RPMI7951 (cell line): ENCODE results near the gene CRABP1. TPM values are rescaled to one million over a fixed set of nuclear protein-coding genes. Genes with fewer than 3 reads are reported as not detected.

ENCODE experiments used
- DNase-seq: peaks from one replicate; pipeline ENCODE4 v3.0.0-alpha.2; 2012; ENCODE audit warnings: low read depth
- total RNA-seq: library from RNA; depleted of rRNA; stranded (reverse); fragments of >200 nt; shearing (Covaris generic); gene quantifications from 2 replicates; pipeline ENCODE4 v1.2.3, GENCODE V29; 2014

The CRABP1 gene
- total RNA-seq, 1 experiment from 2014 or later, result not detected

- DNase-seq, result no peak
Observed at GRCh38 chr15:78317145-78317836, 22.9 kb upstream of the CRABP1 start.

GRCh38 chr15:78319588-78319987 lies 20.6 kb upstream of the CRABP1 start:
- DNase-seq, result no peak

DNA sequence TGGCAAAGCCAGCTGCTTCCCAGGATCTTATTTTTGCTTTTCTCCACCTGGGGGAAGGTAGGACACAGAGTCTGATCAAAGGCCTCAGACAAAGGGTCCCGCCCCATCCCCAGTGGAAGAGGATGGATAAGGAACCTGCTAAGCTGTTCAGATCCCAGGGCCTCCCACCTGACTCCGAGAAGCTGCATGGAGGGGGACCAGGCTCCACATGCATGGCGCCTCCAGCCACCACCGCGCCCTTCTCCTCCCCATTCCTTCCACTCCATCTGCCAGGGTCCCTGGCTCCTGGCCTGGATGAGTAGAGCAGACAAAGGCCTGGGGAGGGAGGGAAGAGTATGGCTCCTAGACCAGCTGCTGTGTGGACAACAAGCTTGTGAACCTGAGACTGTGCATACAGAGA lies 20.0 kb upstream of the CRABP1 start:
- DNase-seq, result no peak

DNA sequence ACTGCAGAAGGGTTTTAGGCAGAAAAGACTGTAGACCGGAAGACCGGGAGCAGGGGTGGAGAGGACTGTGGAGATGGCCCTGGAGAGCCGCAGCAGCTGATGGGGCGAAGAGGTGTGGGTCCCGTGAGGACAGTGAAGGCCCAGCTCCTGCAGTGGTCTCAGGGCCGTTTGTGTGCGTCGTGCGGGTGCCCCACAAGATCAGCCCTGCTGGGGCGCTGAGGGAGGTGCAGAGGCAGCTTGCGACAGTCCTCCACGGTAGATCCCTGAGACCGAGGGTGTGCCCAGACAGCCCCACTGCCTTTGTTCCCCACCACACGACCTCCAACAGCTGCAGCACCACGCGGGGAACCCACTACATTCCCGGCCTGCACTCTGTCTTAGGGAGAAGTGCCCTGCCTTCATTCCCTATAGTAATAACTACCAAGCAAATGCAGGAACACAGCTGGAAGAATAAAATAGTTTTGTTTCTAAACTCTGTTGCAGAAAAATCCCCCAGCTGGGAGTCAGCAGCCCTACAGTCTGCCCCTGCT lies 19.0 kb upstream of the CRABP1 start:
- no peak for DNase-seq

DNA sequence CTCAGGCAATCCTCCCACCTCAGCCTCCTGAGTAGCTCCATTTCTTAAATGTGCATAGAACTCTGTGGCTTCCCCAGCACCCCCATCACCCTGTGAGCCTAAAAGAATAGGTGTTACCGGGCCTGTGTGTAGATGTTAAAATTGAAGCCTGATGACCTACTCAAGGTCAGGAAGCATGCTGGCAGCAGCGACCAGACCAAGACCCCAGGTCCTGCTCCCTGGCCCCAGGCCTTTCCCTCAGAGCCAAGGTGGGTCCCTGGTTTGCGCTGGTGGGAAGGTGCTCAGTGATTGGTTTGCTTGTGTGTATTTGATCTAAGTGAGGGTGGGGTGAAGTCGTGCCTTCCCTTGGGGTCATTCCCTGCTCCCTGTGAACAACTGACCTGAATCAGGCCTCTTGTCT lies 18.4 kb upstream of the CRABP1 start:
- no peak for DNase-seq

DNA sequence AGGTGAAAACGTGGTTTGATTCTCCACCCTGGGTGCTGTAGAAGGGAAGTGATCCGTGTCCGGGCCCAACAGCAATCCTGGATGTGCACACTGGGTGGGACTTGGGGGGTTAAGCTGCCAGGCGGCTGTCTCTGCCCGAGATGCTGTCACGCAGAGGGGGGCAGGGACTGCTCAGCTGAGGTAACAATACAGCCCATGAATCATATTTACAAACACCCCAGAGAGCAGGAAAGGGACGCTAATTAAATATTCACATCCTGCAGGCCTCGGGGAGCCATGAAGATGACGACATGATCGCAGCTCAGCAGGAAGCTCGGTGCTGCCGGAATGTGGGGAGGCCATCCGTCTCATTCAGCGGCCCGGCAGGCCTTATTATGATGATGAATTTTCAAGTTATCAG lies 17.9 kb upstream of the CRABP1 start:
- peak; percentile 69 for DNase-seq

DNA sequence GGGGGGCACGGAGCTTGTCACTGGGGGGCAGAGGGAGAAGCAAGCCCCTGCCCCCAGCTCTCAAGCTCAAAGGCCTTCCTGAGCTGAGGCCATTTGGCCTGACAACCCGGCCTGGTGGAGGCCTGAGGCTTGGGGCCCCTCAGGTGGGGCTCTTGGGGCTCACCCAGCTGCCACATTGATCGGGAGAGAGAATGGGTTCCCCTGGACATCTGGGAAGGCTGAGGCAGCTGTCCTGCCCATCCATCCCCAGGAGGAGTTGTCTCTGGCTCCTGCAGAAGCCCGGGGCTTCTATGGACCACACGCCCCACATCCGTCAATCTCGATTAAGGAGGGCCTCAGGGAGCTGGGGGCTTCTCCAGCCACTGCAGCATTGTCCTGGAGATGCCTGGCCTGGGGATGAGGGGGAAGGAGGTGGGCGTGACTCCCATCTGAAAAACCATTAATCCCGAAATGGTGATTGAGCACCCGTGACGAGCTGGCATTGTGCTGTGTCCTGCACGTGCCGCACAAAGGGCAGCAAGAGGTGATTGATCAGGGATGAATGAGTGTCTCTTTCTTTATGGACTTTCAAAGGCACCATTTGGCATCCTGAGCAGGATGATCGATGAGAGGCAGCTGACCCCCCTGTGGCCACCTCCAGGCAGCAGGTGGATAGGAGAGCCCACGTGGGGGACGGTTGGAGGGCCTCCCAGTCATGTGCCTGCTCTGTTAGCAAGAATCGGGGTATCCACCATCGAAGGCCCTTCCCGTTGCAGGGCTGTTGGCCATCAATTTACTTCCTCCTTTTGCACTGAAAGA lies 17.2 kb upstream of the CRABP1 start:
- no peak for DNase-seq

DNA sequence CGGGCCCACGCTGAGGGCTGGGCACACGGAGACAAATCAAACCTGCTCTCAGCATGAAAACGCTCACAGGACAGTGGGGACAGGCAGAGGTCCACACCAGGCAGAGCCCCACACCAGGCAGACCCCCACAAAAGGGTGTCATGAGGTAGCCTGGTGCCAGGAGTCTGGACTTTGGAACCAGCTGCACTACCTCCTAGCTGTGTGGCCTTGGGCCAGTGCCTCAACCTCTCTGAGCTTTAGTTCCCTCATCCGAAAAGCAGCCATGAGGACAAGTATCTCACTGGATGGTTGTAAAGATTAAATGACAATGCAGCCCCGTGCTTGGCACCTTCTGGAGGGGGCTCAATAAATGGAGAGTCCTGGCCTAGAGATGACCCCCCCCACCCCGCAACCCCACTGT lies 16.5 kb upstream of the CRABP1 start:
- DNase-seq, result no peak

DNA sequence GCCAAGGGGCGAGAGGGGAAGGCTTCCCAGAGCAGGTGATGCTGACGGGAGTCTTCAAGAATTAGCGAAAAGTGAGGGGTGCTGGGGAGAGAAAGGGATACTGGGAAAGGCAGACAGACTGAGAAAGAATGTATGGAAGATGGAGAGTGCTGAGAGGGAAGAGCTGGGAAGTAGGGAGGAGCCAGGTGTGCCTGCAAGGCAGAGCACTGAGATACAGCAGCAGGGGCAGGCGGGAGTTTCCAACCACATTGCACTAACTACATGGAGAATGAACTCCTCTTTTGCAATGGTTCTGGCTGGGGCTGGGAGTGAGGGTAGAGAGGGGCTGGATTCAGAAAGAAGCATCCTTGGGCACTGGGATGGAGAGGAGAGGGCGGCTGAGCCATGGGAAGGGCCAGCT lies 16.0 kb upstream of the CRABP1 start:
- no peak for DNase-seq

- DNase-seq, result peak; percentile 48
Observed at GRCh38 chr15:78325092-78325843, 14.9 kb upstream of the CRABP1 start.

DNA sequence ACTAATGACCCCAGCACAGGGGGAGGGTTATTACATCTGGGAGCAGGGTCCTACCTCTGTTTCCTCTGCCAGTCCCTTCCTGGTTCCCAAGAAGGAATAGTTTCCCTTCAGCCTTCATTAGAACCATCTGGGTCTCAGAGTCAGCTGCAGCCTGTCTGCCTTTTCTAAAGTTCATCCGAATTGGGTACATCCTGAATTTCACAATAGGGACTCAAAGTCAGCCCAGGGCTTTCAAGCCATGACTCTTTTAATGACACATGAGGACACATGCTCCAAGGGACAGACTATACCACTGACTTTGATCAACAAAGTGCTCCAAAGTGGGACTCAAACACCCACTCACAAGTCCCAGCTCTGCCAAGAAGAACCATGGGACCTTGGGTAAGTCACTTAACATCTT lies 12.7 kb upstream of the CRABP1 start:
- no peak for DNase-seq

DNA sequence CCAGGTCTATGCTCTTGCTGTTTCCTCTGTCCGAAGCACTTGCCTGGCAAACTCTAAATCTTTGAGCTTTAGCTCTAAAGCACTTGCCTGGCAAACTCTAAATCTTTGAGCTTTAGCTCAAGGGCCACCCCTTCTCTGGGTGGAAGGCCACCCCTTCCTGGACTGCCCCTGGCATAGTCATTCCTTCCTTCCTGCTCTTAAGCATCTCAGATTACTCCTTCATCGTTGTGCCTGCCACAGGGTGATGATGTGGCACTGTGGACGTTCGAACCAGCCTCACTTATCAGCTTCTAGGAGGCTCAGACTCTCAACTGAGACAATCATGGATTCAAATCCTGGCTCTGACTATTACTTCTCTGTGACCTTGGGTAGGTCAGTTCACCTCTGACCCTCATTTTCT lies 10.5 kb upstream of the CRABP1 start:
- no peak for DNase-seq

DNA sequence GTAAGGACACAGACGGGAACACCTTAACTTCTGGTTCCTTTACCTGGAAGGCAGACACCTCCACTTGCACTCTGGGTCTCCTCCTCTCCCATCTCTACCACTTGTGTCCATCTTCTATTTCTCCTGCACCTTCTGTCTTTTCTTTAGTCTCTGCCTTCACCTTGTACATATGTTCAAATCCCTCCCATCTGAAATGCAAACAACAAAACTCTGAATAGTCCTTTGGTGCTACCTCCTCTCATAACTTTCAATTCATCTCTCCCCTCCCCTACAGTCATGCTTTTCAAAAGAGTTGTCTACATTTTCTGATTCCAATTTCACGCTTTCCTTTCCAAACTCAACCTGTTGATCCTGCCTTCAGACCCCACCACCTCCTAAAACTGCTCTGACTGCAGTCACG lies 5.3 kb upstream of the CRABP1 start:
- DNase-seq, result no peak

- no peak for DNase-seq
Observed at GRCh38 chr15:78335985-78336384, 4.2 kb upstream of the CRABP1 start.

DNA sequence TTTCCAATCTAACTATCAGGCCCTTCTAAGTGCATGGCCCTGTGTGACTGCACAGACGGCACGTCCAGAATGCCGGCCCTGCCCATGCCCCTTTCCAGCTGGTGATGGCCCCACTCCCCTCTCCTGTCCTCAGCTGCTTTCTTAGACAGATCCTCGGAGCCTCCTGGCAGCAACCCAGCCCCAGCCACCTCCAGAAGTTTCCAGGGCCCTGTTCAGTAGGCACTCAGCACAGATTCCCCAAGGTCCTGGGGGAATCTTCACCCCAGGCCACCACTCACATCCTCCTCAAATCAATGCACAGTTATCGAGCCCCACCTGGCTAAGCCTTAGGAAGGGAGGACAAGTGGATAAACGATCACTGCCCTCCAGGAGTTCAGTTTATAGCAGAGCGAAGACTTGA lies 1.4 kb upstream of the CRABP1 start:
- DNase-seq, result no peak

DNA sequence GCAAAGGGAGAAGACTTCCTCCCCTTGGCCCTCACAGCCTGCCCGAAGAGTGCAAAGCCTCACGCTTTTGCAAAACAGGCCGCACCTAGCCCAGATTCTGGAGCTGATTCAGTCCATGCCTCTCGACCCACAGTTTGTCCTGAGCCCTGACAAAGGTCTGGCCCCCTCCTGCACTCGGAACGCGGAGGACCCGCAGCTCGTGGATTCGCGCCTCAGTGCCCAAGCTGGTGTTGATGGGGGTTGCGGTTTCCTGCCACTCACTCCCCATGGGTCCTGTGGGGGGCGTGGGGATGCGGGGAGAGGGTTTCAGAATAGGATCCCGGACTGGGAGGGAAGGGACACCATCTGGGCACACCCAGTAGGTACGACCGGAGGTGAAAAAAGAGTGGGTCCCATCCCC lies 594 bp upstream of the CRABP1 start:
- no peak for DNase-seq

- no peak for DNase-seq
Observed at GRCh38 chr15:78341057-78341987, 1.2 kb downstream of the CRABP1 start.

DNA sequence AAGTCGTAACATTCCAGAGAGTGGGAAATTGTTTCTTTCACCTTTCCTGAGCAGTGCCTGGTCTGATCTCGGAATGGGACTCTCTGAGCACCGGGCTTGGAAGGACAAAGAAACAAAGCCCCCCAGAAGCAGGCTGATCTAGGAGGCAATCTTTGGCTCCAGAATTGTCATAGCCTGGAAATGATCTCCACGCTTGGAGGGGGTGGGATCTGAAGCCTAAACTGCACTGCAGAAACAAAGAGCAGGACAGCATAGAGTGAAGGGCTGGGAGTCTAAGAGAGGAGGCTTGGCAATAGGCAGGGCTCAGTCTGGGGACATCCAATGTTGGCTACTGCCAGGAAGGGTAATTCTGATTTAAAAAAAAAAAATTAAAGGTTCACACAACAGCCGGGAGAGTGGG lies 1.9 kb downstream of the CRABP1 start:
- no peak for DNase-seq

DNA sequence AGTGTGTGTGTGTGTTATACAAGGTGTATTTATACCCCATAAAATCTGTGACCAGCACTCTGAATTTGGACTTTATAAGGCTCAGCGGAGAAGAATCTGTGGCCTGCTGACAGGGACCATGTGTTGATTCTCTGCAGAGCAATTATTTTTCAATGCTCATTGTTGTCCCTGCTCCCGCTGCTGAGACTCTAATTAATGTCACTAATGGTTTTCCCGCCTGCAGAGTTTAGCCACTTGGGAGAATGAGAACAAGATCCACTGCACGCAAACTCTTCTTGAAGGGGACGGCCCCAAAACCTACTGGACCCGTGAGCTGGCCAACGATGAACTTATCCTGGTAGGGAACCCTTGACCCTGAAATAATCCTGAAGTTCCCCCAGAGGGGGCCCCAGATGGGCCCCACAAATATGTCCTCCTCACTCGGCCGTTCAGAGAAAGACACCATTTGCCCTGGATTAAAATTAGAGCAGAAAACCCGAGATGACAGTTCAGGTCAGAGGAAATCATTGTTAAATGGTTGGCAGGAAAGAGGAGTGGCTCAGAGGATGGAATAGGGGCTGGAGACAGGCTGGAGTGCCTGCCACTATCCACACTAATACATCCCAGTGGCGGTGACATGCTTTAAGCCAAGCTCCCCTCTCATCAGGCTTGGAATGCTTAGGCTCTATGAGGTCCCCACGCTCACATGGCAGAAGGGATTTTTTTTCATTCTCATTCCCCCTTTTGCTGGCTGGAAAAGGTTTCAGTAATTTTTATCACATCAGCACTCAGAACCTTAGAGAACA lies 3.3 kb downstream of the CRABP1 start:
- no peak for DNase-seq

- DNase-seq, result peak; percentile 46
Observed at GRCh38 chr15:78345396-78346125, 5.4 kb downstream of the CRABP1 start.
